HG02642 (cell line): ENCODE measurements around the gene DHRS3.

Source experiments
- ATAC-seq: cut with Tn5 transposase; IDR thresholded peaks from one replicate; pipeline ENCODE4 v1.9.1; 2021; ENCODE audit warnings: mild to moderate bottlenecking; ENCODE audit not compliant: unreplicated experiment, poor library complexity

Gene DHRS3

GRCh38 chr1:12601700-12602658, 16.0 kb downstream of the DHRS3 start:
- no peak for ATAC-seq

- ATAC-seq: no peak
Observed at GRCh38 chr1:12600880-12601633, 17.0 kb downstream of the DHRS3 start.

GRCh38 chr1:12600335-12600734, 17.7 kb downstream of the DHRS3 start:
- no peak for ATAC-seq

GRCh38 chr1:12599657-12600056, 18.4 kb downstream of the DHRS3 start:
- ATAC-seq: no peak

- no peak for ATAC-seq
Observed at GRCh38 chr1:12598974-12599373, 19.0 kb downstream of the DHRS3 start.

- no peak for ATAC-seq
Observed at GRCh38 chr1:12597792-12598191, 20.2 kb downstream of the DHRS3 start.

GRCh38 chr1:12596007-12596821, 21.8 kb downstream of the DHRS3 start:
- ATAC-seq: no peak

GRCh38 chr1:12595757-12596006, 22.3 kb downstream of the DHRS3 start:
- ATAC-seq: no peak

GRCh38 chr1:12594966-12595756, 22.8 kb downstream of the DHRS3 start:
- ATAC-seq: no peak

GRCh38 chr1:12594490-12594889, 23.5 kb downstream of the DHRS3 start:
- ATAC-seq: no peak

- no peak for ATAC-seq
Observed at GRCh38 chr1:12593621-12594066, 24.4 kb downstream of the DHRS3 start.

- ATAC-seq: no peak
Observed at GRCh38 chr1:12592496-12592895, 25.5 kb downstream of the DHRS3 start.

- no peak for ATAC-seq
Observed at GRCh38 chr1:12591267-12591938, 26.6 kb downstream of the DHRS3 start.

- ATAC-seq: no peak
Observed at GRCh38 chr1:12588695-12589094, 29.3 kb downstream of the DHRS3 start.

- ATAC-seq: no peak
Observed at GRCh38 chr1:12587981-12588640, 29.9 kb downstream of the DHRS3 start.

GRCh38 chr1:12585951-12586942, 31.8 kb downstream of the DHRS3 start:
- no peak for ATAC-seq

- ATAC-seq: no peak
Observed at GRCh38 chr1:12585536-12585935, 32.5 kb downstream of the DHRS3 start.
